DMS153 (cell line): ENCODE data around the gene OVCA2.

Experiments used
- DNase-seq: peaks from one replicate; lab custom pipeline; 2025; lab: John Stamatoyannopoulos, UW

Gene OVCA2

GRCh38 chr17:2065949-2066400, 24.2 kb downstream of the OVCA2 start:
- DNase-seq: no peak

- DNase-seq: no peak
These were observed 25.3 kb downstream of the OVCA2 start for GRCh38 chr17:2067048-2067561.

GRCh38 chr17:2067608-2068024, 25.8 kb downstream of the OVCA2 start:
- DNase-seq: no peak

- DNase-seq: no peak
These were observed 26.3 kb downstream of the OVCA2 start for GRCh38 chr17:2068031-2068518.

GRCh38 chr17:2068519-2069051, 26.8 kb downstream of the OVCA2 start:
- peak; percentile 43 for DNase-seq

GRCh38 chr17:2070241-2071023, 28.6 kb downstream of the OVCA2 start:
- DNase-seq: no peak

- no peak for DNase-seq
These were observed 29.2 kb downstream of the OVCA2 start for GRCh38 chr17:2071024-2071385.

- DNase-seq: no peak
These were observed 29.8 kb downstream of the OVCA2 start for GRCh38 chr17:2071455-2072281.

GRCh38 chr17:2074919-2075318, 33.1 kb downstream of the OVCA2 start:
- no peak for DNase-seq

GRCh38 chr17:2075336-2076086, 33.7 kb downstream of the OVCA2 start:
- no peak for DNase-seq

- DNase-seq: no peak
These were observed 34.5 kb downstream of the OVCA2 start for GRCh38 chr17:2076087-2076984.

GRCh38 chr17:2077040-2077439, 35.2 kb downstream of the OVCA2 start:
- no peak for DNase-seq

- DNase-seq: no peak
These were observed 39.7 kb downstream of the OVCA2 start for GRCh38 chr17:2081564-2081963.

- DNase-seq: no peak
These were observed 40.4 kb downstream of the OVCA2 start for GRCh38 chr17:2082003-2082781.

- DNase-seq: no peak
These were observed 41.8 kb downstream of the OVCA2 start for GRCh38 chr17:2083613-2084035.

GRCh38 chr17:2084036-2084765, 42.4 kb downstream of the OVCA2 start:
- DNase-seq: no peak

GRCh38 chr17:2084766-2085647, 43.2 kb downstream of the OVCA2 start:
- peak; percentile 3 for DNase-seq

GRCh38 chr17:2085648-2085949, 43.8 kb downstream of the OVCA2 start:
- no peak for DNase-seq
